GM19463 (cell line): ENCODE data around the gene HDLBP.

Experiments used
- ATAC-seq: cut with Tn5 transposase; IDR thresholded peaks from one replicate; pipeline ENCODE4 v1.9.1; 2021; ENCODE audit warnings: mild to moderate bottlenecking, moderate library complexity; ENCODE audit not compliant: unreplicated experiment

HDLBP gene, protein sequence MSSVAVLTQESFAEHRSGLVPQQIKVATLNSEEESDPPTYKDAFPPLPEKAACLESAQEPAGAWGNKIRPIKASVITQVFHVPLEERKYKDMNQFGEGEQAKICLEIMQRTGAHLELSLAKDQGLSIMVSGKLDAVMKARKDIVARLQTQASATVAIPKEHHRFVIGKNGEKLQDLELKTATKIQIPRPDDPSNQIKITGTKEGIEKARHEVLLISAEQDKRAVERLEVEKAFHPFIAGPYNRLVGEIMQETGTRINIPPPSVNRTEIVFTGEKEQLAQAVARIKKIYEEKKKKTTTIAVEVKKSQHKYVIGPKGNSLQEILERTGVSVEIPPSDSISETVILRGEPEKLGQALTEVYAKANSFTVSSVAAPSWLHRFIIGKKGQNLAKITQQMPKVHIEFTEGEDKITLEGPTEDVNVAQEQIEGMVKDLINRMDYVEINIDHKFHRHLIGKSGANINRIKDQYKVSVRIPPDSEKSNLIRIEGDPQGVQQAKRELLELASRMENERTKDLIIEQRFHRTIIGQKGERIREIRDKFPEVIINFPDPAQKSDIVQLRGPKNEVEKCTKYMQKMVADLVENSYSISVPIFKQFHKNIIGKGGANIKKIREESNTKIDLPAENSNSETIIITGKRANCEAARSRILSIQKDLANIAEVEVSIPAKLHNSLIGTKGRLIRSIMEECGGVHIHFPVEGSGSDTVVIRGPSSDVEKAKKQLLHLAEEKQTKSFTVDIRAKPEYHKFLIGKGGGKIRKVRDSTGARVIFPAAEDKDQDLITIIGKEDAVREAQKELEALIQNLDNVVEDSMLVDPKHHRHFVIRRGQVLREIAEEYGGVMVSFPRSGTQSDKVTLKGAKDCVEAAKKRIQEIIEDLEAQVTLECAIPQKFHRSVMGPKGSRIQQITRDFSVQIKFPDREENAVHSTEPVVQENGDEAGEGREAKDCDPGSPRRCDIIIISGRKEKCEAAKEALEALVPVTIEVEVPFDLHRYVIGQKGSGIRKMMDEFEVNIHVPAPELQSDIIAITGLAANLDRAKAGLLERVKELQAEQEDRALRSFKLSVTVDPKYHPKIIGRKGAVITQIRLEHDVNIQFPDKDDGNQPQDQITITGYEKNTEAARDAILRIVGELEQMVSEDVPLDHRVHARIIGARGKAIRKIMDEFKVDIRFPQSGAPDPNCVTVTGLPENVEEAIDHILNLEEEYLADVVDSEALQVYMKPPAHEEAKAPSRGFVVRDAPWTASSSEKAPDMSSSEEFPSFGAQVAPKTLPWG (N-terminal part only)

DNA sequence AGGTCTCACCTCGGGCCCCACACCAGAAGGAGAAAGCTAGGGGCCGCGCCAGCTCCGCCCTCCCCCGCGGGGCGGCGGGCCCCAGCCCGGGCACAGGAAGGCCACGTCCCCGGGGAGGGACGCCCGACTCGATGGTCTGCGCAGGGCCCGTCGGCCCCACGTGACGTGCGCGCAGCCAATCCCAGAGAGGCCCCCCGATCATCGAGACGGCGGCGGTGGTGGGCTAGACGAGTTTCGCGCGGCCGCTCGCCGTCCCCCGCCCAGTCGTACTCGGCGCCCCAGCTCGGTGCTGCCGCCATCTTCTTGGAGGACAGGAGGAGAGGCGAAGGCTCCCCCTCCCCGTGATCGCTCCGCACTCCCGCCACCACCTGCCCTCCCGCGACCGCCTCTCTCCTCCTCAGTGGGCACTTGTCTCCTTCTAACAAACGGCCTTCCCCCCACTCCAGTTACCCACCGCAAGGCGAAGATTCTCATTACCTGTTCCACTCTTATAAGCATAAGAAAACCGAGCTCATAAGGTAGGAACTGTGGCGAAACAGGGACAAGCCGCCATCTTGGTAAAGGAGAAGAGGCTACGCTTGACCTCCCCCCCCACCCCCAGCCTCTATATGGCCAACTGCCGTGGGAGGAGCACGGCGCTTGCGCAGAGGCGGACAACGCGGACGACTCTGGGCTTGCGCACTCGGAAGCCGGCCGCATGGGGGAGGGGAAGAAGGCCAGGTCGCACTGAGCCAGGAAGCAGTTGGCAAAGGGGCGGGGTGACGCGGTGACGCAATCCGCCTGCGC is at the start of gene HDLBP:
Gene HDLBP (minus strand): TSS at position 580 of the 786 bp plus-strand sequence. CDS start 48,803 bp downstream, outside the sequence.
- peak; percentile 75 for ATAC-seq

DNA sequence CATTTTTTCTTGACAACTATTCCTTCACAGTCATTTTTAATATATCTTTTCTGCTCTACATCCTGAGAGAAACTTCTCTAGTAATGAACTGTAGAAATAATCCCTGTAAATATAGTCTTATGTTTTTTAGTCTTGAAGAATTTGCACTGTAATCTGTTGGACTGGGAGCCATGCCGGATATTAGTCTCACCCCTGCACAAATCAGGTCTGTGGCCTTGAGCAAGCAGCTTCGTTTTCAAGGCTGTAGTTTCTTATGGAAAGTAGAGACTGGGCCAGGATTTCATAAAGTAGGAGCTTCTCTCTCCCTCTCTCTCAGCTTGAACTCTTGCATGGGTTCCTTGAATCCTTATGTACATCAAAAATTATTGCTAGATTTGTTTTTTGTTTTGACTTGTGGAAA is 49.3 kb upstream of the HDLBP start:
- no peak for ATAC-seq

DNA sequence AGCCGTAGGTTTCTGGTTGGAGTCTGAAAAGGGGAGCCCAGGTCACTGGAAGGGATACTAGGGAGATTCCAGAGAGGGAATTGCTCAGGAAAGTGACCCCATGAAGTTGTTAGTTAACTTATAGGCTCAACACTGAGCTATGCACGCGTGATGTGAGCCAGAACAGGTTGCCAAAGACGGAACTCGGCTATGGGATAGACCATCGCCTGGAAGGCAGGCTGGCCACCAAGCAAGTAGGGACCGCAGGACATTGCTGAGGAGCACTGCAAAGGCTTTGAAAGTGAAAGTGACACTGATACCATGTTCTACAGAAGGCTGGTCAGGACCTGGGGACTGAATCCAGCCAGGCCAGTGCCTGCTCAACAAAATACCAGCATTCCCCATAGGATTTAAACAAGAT is 48.0 kb upstream of the HDLBP start:
- ATAC-seq = no peak

DNA sequence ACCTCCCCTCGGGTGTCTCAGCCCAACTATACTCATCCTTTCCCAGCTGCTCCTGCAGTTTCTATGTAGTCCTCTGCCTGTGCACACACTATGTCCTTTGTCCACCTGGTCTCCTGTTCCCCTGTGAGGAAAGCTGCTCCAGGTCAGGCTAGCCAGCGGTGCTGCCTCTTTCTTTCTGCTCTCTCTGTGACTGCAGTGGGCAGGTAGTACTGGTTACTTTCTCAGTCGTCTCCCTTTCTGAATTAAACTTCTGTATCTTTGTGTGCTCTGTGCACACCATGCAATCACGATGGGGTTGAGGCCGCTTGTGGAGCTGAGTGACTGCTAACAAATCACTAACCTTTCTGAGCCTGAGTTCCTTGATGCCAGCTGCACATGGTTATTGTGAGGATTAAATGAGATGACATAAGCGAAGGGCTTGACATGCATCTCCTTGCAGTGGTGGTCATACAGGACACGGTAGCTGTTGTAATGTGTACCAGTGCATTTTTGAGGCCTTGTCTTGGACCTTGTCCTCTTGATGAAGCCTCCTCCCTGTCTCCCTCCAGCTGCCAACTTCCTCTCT is 44.1 kb upstream of the HDLBP start:
- ATAC-seq = no peak

DNA sequence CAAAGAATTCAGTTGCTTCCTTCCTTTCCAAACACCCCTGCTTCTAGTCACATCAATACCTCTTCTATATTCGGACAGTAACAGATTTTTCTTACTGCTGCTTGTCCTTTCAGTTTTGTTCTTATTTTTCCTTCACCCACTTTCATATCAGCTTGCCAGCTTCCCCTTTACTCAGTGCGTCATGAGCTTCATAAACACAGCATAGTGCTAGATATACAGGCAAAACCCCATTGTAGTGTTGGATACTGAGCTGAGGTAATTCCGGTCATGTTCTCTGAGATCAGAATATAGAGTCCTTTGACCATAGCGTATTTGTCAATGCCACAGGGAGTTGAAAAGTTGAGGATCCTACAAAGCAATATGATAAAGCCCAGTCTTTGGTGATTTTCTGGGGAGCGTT is 43.0 kb upstream of the HDLBP start:
- ATAC-seq = no peak

DNA sequence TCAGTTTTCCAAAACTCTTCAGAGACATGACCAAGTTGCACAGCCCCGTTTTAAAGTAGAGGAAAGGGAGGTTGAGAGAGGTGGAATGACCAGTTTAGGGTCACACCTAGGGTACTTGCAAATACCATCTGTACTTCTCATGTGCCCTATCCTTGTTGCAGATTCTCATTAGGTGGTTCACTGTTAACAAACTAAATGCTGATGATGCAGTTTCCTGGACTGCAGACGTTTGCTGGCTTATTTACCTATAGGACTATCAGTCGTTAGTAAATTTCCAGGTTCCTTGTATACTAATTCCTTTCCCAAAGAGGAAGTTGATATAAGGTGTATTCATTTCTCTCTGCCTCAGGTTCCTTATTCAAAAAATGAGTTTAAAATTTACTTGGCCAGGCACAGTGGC is 42.1 kb upstream of the HDLBP start:
- no peak for ATAC-seq

DNA sequence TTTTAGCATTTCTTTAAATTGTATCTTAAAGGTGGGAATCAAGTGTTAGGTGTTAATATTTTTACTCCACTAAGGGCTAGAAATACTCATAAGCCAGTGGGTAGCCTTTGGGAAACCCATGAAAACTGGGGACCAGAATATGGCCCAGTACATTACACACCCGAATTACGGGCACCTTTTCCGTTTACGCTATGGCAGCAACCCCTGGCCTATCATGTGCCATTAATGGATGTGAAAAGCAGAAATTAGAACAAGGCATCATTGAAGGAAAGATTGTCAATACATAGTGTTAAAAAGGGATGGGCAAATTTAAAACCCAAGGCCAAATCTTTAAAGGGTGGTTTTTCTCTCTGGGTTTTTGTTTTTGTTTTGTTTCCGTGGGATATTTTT is 41.4 kb upstream of the HDLBP start:
- no peak for ATAC-seq

DNA sequence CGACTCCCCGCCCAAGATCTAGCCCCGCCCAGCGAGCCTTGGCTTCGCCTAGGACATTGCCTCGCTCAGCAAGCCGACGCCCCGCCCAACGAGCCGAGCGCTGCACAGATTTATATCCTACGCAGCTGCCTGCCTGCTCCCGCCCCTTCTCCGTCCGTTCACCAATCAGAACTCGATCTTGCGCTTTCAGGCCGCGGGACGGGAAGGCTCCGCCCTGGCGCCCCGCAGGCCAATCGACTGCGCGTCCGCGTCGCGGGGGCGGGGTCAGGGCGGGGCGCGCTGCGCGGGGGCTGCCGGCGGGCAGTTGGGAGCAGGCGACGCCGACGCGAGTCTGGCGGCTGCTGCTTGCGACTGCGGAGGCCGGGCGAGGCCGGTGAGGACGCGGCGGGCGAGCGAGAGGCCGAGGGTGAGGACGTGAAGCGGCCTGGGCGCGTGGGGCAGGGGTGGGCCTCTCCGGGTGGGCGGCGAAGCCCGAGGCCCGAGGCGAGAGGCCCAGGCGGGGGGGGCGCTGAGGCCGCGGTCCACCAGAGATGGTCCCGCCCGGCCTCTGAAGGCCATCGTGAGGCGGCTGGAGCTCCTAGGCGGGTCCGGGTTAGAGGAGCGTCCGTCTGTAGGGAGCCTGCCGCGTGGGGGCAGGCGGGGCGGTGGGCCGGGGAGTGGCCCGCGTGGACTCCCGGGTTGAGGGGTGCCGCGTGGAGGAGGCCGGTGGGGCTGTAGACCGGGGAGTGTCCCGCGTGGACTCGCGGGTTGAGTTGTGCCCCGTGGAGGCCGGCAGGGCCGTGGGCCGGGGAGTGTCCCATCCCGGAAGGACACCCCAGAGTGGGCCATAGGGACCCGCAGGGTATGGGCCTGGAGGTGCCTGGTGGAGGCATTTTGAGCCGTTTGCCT is 40.8 kb upstream of the HDLBP start, which contains the start of gene FARP2:
Gene FARP2 (plus strand): TSS at position 303 of the 888 bp plus-strand sequence. CDS start 16,823 bp downstream, outside the sequence.
- ATAC-seq = peak; percentile 81

DNA sequence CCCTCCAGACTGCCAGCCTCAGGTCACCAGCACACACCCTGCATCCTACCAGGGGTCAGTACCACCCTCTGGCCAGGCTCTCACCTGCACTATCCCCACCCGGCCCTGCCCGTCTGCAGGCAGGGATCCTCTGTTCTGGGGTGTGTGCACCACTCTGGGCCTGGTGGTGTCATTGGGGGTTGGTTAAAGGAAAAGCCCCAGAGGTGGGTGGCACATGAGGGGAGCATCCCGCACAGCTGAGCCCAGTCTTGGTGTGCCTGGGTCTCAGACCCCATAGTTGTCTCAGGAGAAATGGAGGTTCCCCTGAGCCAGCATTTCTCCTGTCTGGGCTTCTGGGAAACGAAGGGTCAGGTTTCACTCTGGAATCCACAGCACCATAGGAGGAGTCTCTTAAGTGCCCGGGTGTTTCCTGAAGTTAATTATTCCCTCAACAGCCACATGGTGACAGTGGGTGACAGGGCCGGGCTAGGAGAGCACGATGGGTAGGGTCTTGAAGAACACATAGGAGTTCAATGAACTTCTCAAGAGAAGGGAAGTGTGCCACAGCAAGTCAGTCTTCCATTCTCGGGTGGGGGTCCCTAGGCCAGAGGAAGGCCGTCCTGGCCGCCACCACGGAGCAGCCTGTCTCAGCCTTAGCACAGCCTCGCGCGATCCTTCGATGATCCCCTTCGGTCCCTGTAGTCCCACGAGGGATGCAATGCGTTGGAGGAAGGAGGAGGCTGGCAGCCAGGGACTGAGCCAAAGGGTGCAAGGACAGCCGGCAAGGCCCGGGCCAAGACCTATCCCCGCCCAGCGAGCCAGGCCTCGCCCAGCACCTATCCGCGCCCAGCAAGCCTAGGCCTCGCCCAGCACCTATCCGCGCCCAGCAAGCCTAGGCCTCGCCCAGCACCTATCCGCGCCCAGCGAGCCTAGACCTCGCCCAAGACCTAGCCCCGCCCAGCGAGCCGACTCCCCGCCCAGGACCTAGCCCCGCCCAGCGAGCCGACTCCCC is 39.5 kb upstream of the HDLBP start:
- ATAC-seq = no peak

DNA sequence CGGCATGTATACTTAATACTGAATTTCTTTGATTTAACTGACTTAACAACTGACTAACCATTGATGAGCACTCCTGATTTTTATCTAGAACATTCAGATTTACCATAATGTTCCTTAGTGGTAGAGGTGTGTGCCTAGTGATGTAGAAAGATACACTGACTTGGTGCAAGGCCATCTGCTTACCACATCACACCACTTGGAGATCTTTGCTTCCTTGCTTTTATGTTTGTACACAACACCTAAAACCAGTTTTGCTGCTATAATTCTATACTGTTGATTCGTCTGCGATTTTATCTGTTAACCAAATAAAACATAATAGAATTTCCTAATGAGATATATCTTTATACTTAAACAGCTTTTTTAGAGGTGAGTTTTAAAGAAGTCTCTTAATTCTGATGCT is 36.8 kb upstream of the HDLBP start:
- ATAC-seq = no peak

DNA sequence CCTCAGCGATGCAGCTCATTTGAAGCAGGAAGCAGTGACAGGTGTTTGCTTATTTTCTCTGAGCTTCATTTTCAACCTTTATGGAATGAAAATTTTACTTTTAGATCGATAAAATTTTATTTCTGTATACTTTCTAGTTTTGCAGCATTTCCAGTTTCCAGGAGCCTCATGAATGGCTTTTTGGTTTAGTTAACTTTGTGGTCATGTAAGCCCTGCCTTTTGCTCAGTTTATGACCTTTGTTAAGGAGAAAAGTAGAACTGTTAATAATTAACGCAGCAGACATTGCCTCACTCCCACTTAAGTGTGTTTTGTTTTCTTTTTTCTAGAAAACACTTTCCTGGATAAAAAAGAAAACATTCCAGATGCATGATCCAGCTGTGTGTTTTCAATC is 36.2 kb upstream of the HDLBP start:
- ATAC-seq = no peak

DNA sequence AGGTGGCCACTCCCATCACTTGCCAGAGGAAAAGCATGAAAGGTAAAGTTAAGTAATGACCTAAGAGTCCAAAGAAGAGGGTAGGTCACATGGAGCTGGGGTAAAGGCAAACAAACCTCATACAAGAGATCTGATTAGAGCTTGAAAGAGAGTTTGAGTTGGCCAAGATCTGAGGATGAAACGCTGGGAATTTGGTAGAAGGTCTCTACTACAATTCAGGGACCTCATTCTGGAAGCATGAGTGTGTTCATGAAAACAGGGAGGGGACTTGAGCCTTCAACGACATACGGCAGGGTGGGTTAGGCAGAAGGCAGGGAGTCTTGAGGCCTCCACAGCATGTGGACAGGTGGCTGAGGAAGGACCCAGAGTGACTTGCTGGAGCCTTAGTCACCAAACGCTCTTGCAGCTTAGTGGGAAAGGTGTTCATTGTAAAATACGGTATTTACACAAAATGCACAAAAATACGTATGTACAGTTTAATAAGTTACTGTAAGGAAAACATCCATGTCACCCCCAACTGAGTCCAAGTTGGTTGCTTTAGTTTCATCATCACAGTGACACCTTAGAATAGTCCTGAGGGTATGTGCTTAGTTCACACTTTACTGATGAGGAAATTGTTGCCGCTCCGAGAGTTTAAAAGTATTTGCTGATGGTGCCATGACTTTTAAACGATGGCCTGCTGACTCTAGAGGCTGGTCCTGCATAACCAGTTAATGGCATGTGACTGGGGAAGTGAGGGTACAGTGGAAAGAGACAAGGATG is 35.6 kb upstream of the HDLBP start:
- no peak for ATAC-seq

DNA sequence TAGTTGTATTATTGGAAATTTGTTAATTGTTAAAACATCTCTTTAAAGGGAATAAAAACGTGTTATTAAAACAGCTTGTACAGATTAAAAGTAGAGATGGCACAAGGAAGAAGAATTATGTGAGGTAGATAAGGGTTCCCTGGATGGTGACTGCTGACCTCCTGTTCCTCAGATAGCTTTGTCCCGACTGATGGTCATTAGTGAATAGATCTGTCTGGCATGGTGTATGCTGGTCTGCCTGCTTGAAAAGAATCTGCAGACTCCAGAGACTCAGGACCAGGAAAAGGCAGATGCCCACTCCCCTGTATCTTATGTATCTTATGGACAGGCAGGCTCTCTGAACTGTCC is 35.0 kb upstream of the HDLBP start:
- no peak for ATAC-seq

DNA sequence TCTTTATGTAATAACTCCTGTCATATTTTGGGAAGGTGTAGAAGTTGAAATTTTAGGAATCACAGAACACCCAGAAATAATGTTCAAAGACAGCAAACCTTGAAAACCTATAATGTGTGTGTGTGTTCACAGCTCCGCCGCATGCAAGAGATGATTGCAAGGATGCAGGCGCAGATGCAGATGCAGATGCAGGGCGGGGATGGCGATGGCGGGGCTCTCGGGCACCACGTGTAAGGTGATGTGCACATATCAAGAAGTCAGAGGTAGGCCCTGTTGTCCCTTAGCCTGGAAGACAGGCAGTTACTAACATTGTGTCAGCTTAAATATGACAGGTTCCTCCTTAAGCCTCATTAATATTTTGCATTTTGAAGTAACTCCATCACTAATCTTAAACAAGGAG is 34.5 kb upstream of the HDLBP start:
- ATAC-seq = no peak

DNA sequence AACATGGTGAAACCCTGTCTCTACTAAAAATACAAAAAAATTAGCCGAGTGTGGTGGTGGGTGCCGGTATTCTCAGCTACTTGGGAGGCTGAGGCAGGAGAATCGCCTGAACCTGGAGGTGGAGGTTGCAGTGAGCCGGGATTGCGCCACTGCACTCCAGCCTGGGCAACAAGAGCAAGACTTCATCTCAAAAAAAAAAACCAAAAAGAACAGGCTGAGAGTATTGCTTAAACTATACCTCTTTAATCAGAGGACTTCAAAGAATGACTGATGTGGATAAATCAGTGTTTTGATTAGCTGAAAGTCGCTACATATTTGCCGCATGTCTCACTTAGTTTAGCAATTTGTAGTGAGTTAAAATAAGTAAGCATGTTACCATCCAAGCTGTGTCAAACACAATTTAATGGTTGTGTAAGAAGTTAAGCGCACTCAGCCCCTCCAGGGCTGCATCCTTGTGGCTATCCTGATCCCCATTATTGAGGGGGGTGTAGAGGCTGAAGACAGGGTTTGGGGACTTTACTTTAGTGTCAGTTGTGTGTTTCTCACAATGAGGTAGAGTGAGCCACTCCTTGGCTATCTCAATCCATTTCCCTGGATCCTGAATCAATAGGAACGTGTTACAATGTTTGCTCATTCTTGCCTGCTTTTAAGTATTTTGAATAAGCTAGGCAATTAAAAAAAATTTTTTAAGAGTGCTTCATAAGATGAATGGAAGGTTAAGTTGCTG is 29.6 kb upstream of the HDLBP start:
- ATAC-seq = no peak

DNA sequence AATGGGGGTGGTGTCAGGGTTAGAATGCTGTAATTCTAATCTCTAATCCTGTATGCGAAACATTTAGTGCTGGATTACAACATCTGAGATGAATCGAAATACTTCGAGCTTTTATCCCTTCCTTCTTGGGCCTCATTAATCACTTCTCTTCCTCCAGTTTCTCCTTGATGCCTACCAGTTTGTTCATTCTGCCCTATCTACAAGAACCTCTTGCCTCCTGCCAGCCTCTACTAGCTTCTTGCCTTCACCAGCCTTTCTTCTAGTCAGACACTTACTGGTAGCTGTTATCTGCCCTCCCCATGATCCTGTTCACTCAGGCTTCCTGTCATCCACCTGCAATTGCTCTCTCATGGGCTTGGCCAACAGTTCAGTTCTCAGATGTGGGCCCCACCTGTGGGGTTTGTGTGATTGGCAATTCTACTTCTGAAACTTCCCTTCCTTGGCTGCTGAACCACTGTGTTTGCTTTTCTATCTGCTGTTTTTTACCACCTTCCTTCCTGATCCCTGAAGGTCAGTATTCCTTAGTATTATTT is 25.2 kb upstream of the HDLBP start:
- no peak for ATAC-seq
